SK-N-MC (cell line): Measurements from ENCODE around the gene ANKEF1.

Source experiments
- EZH2 ChIP-seq: fragments of 200-600 bp; sonication (generic); IDR thresholded peaks from one replicate; pipeline ENCODE4 v1.6.1; 2017; ENCODE audit warnings: antibody characterized with exemption
- FOXP2 ChIP-seq: optimal IDR thresholded peaks from 2 replicates; pipeline ENCODE3; 2011; ENCODE audit warnings: mild to moderate bottlenecking, moderate library complexity; ENCODE audit not compliant: insufficient read depth; ENCODE audit errors: extremely low read length, control extremely low read depth
- POLR2AphosphoS5 ChIP-seq: IDR thresholded peaks from 2 replicates; pipeline ENCODE4 v1.6.1; 2012; ENCODE audit warnings: mild to moderate bottlenecking, low read depth, low read length, borderline replicate concordance

GRCh38 chr20:10078403-10078802 lies 43.6 kb downstream of the ANKEF1 start:
- no peak for TF ChIP-seq EZH2
- no peak for TF ChIP-seq POLR2AphosphoS5
- TF ChIP-seq FOXP2 = no peak
